Inferior parietal cortex (tissue), 1 donor: ENCODE results near the gene METTL18.

Experiments
- DNase-seq: peaks from one replicate; pipeline ENCODE4 v3.0.0-alpha.2; 2016; ENCODE audit errors: extremely low spot score

Gene METTL18

DNA sequence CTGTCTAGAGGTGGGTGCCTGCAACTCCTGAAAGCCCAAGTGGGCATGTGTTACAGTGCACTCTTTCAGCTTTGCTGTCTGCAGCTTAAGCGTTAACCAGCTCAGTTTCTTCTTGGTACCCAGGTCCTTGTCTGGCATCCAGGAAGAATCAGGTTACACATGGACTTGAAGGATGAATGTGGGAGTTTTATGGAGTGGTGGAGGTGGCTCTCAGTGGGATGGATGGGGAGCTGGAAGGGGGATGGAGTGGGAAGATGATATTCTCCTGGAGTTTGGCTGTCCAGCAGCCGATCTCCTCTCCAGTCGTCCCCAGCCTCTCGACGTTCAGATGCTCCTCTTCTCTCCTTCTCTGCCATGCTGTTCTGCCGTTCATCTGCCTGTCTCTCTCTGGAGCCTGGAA, 9.4 kb downstream of the METTL18 start:
- no peak for DNase-seq

DNA sequence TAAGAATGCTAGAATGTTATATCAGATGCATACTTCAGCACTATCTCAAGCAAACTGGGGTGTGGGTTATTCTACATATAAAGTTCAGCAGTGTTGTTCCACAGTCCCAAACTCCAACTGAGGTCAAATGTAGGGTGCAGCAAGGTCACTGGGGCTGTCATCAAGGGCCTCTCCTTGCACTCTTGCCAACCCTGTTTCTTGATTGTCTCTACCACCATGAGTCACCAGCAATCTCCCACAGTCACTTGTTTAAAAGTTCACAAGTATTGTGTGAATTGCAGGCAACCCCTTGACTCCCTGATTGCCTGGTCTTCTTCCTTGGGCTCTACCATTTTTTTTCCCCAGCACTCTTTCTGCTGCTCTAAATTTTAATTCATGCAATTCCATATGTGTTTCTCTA, 10.6 kb downstream of the METTL18 start:
- no peak for DNase-seq

DNA sequence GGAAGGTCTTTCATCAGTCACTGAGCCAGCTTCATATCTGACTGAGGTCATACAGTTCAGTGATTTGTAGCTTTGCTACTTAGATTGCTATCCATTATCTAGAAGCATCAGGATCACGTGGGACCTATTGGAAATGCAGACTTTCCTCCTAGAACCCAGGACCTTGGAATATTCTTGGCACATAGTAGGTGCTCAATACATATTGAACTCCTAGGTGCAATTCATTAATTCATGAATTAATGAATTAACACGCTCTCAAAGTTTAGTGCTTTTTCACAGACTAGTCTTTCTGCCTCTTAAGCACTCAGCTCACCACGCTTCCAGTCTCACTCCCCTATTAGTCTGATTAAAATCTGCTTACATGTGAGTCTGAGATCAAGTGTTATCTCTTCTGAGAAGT, 12.1 kb downstream of the METTL18 start:
- no peak for DNase-seq

DNA sequence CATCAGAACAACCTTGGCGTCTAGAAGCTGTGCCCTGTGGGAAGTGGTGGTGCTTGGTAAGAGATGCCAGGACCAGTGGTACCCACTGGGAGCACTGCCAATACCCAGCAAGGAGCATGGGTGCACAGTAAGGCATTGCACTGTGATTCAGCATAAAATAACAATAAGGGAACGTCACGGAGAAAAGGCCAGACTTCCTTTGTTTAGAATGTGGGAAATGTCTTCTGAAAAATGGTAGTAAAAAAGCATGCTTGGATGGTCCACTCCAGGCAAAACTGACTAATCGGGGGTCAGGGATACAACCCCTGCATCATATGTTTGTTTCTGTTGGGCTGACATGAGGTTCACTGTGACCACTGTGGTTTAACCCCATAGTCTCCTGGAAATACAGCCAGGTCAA, 14.7 kb downstream of the METTL18 start:
- DNase-seq, result no peak

DNA sequence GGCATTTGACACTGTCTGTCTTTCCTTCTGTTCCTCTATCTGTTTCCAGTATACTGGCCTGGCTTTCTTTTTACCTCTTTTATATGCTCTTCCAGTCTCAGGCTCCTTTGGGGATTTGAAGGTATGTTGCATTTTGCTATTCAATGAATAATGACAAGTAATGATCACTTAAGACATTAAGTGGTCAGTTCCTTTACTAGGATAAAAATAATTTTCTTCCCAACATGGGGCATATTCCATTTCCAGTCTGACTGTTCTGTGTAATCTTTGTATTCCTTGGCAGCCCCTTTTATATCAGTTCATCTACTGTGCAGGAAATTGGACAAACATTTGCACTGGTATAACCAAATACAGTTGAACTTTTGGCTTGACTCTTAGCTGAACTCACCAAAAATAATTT, 15.6 kb downstream of the METTL18 start:
- no peak for DNase-seq

DNA sequence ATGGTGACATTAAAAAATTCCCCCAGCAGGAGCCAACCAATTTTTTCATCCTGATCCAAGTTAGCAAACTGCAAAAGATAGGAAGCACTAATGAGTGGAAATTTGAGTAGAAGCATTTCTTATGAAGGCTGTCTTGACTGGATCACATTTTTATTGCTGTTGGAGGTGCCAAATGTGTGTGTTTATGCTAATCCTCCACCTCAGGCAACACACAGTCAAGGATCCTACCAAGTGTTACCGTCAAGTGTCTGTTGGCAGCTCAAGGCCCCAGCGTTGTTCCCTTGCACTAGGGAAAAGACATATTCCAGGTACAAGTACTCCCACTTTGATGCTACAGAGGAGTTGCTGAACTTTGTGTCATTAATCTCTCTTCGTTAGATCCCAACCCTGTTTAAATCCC, 18.3 kb downstream of the METTL18 start:
- DNase-seq, result no peak

DNA sequence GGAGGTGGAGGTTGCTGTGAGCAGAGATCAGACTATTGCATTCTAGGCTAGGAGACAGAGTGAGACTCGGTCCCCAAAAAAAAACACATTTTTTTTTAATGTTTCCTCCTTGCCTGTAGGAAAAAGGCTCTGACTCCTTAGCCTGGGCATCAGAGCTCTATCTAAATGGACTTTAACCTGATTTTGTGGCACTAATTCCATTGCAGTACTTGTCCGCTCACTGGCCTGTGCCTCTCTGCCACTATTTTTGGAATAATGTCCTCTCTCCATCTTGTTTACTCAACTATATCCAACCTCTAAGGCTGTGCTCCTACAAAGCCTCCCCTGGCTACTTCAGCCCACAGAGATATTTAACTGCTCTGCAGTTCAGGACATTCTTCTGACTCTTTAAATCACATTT, 26.5 kb downstream of the METTL18 start:
- no peak for DNase-seq

DNA sequence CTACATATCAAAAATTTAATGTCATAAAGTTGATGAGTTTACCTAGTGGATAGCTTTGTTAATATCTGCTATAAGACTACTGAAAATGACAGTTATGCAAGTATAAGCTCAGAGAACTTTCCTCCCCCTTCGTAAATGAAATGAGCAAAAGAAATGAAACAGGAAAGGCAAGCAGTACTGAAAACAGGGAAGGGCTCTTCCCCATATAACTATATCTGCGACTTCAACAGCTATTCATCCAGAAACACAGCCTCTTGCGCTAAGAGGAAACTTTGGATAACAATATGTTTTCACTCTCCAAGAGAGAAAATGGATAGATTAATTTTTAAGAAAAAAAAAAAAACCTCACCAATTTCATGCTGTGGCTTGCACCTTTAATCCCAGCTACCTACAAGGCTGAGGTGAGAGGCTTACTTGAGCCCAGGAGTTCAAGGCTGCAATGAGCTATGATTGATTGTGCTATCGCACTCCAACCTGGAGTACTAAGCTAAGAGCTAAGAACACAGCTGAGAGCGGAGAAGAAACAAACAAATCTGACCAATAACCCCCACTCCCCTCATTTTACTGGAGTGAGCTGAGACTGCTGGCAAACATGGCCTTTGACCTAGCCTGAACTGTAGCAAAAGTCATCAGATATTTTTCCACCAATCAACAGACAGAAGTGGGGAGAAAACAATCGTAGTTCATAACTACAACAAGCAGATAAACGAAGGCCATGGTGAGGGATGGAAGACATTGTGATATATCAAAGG, 29.0 kb downstream of the METTL18 start:
- DNase-seq, result no peak

DNA sequence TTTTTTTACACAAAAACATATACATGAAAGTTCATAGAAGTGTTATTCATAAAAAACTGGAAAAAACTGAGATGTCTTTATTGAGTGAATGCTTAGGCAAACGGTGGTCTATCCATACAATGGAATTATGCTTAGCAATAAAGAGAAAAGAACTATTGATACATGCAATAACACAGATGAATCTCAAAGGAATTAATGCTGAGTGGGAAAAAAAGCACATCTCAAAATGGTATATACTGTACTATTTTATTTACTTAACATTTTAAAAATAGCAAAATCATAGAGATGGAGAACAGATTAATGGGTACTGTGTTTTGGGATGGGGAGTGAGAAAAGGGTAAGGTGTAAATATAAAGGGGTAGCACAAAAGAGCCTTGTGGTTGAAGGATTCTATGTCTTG, 29.8 kb downstream of the METTL18 start:
- no peak for DNase-seq

DNA sequence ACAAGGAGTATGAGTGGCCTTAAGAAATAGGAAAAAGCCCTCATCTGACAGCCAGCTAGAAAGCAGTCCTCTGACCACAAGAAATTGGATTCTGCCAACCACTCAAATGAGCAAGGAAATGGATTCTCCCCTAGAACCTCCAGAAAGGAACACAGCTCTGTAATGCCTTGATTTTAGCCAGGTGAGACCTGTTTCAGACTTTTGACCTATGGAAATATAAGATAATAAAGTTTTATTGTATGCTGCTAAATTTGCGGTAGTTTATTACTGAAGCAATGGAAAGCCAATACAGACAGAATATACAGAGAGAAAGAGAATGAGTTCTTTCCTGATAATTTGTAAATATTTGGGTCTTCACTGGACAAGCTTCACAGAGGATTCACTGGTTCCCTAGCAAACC, 32.0 kb downstream of the METTL18 start:
- no peak for DNase-seq

DNA sequence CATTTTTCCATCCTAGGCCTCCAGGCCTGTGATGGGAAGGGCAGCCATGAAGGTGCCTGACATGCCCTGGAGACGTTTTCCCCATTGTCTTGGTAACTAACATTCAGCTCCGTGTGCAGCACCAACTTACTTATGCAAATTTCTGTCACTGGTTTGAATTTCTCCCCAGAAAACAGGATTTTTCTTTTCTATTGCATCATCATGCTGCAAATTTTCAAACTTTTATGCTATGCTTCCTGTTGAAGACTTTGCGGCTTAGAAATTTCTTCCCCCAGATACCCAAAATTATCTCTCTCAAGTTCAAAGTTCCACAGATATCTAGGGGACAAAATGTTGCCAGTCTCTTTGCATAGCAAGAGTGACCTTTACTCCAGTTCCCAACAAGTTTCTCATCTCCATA, 35.7 kb downstream of the METTL18 start:
- DNase-seq, result no peak

DNA sequence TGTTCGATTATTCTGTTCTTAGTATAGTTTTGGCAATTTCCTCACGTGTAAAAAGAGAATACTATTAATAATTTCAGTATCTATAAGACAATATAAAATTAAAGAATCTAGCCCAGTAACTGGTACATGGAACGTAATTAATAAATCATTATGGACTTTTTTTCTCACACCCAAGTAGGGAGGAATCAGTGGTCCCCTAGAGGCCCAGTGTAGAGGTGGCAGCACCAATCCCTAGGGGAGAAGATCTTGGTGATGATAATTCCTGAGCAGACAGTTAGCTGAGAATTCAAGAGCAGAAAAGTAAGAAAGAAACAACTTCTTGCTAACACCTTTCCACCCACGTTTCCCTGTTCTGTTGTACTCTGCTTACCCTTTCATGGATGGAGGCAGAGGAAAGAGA, 41.2 kb downstream of the METTL18 start:
- no peak for DNase-seq

DNA sequence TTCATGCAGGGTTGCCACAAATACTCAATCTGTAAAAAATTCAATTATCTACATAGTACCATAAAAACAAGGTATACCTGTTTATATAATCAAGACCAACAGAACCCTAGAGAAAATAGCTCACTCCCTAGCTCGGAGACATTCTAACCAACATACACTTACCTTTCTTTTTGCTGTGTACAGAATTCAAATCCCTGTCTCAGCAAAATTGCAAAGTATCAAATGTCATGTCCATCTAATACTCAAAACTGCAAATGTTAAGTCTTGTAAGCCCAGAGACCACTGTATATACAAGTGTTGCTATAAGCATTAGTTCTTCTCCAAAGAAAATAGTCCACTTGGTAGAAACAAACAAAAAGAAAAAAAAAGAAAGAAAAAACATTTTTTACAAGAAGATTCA, 44.7 kb downstream of the METTL18 start:
- DNase-seq, result no peak

DNA sequence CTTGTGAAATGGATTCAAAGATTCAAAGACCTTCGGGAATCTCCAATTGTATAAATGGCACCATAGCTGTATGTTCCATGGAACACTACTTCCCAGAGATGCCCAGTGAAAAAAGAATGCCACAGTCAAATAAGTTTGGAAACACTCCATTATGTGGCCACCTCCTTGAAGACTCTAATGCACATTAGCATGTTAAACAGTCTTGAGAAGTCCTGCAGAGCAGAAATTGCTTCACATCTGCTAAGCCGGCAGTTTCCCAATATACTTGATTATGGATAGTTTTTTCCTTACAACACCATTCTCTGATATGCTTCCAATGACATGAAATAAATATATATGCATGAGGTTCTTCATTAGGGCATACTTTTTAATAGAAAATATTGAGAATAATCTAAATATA, 48.2 kb downstream of the METTL18 start:
- no peak for DNase-seq

DNA sequence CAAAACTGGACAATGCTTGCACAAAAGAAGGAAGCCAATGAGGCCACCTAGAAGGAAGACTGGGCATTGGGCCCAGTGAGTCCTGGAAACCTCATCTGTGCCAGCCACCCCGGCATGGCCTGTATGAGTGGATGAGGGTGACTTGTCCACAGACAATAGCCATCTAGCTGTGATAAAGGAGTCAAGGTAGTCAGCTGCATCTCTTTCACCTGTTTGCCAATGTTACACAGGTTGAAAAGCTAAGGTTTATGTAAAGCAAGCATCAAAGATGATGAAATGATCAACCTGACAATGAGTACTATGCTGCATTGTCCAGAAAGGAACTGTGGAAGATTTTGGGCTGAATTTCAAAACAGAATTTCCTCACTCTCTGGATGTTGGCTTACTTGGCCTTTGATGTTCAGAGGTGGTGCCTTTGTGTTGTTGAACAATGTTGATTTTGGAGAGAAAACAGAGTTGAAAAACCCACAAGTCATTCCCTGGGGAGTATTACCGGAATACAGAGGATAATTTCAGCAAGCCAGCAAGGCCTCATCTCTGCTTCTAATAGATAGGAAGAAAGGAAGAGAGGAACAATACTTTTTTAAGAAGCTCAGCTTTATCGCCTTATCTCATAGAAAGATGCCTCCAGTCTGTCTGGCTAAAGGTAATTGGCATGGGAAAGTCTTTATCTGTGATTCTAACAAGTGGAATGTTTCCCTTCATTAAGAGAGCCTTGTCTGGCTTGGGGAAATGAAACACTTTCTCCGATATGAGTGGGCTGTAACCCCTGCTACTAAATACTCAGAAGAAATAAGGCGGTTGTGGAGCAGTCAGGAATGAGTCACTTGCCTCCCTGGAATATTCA, 49.5 kb downstream of the METTL18 start:
- no peak for DNase-seq
